Mesendoderm (in vitro differentiated cells): ENCODE data around the gene CILP.

Experiments
- DNase-seq: peaks from one replicate; pipeline ENCODE4 v3.0.0; 2013
- H2AK5ac ChIP-seq: 2 replicates; pipeline ENCODE4 v1.6.1; 2013; ENCODE audit warnings: low read length, inconsistent platforms
- H2BK120ac ChIP-seq: 2 replicates; pipeline ENCODE4 v1.6.1; 2013; ENCODE audit warnings: low read depth, mild to moderate bottlenecking, low read length, moderate library complexity, mixed read lengths
- H2BK15ac ChIP-seq: replicated peaks from 2 replicates; pipeline ENCODE4 v1.6.1; 2013; ENCODE audit warnings: low read depth, mild to moderate bottlenecking, moderate library complexity
- H2BK5ac ChIP-seq: 2 replicates; pipeline ENCODE4 v1.6.1; 2013; ENCODE audit warnings: low read length, inconsistent platforms
- H3K18ac ChIP-seq: 2 replicates; pipeline ENCODE4 v1.6.1; 2013; ENCODE audit warnings: mild to moderate bottlenecking, low read length, mixed read lengths
- H3K23ac ChIP-seq: one replicate; pipeline ENCODE4 v1.6.1; 2013; ENCODE audit warnings: low read length
- H3K27ac ChIP-seq: 2 replicates; pipeline ENCODE4 v1.5.1; 2013; ENCODE audit warnings: low read depth, mild to moderate bottlenecking, inconsistent platforms, low read length, moderate library complexity
- H3K27me3 ChIP-seq: 2 replicates; pipeline ENCODE4 v1.6.1; 2013; ENCODE audit warnings: low read length, control low read depth, mild to moderate bottlenecking, inconsistent platforms; ENCODE audit not compliant: insufficient read depth, poor library complexity
- H3K36me3 ChIP-seq: 2 replicates; pipeline ENCODE4 v1.6.1; 2013; ENCODE audit warnings: low read length, inconsistent platforms; ENCODE audit not compliant: control insufficient read depth, insufficient read depth
- H3K4ac ChIP-seq: one replicate; pipeline ENCODE4 v1.6.1; 2013; ENCODE audit warnings: low read depth, mild to moderate bottlenecking, low read length, moderate library complexity
- H3K4me1 ChIP-seq: 2 replicates; pipeline ENCODE4 v1.6.1; 2013; ENCODE audit warnings: low read depth, low read length, inconsistent platforms; ENCODE audit not compliant: control insufficient read depth
- H3K4me2 ChIP-seq: 2 replicates; pipeline ENCODE4 v1.6.1; 2013; ENCODE audit warnings: low read length
- H3K4me3 ChIP-seq: 2 replicates; pipeline ENCODE4 v1.5.1; 2013; ENCODE audit warnings: mild to moderate bottlenecking, low read length
- H3K56ac ChIP-seq: one replicate; pipeline ENCODE4 v1.6.1; 2013; ENCODE audit warnings: low read length
- H3K79me1 ChIP-seq: 2 replicates; pipeline ENCODE4 v1.6.1; 2013; ENCODE audit warnings: low read length, inconsistent platforms
- H3K79me2 ChIP-seq: 2 replicates; pipeline ENCODE4 v1.6.1; 2013; ENCODE audit warnings: mild to moderate bottlenecking, low read length; ENCODE audit not compliant: control insufficient read depth, insufficient read depth
- H3K9ac ChIP-seq: 2 replicates; pipeline ENCODE4 v1.6.1; 2013; ENCODE audit warnings: low read length, inconsistent platforms
- H4K5ac ChIP-seq: one replicate; pipeline ENCODE4 v1.6.1; 2013; ENCODE audit warnings: low read length
- H4K8ac ChIP-seq: one replicate; pipeline ENCODE4 v1.6.1; 2013; ENCODE audit warnings: low read depth, mild to moderate bottlenecking, control low read depth, low read length, moderate library complexity
- WGBS: extraction: QIAGEN DNeasy Blood & Tissue Kit; methylation state at CpG from one replicate; pipeline ENCODE4 v1.1.7; 2013; ENCODE audit warnings: low lambda C conversion rate, missing lambda C conversion rate; ENCODE audit not compliant: insufficient coverage; ENCODE audit errors: extremely low coverage; 5-methylcytosine and 5-hydroxymethylcytosine counted together

The CILP gene

GRCh38 chr15:65213241-65213640 is 2.0 kb upstream of the CILP start:
- Histone ChIP-seq H3K4me2 (no peak overlapping the region), H3K56ac (no peak overlapping the region), H2BK5ac (no peak overlapping the region), H3K79me1 (no peaks in the 10 kb centered on the region), H3K27me3 (no peaks in the 10 kb centered on the region), H3K4me1 (peaks cover 11% of the 10 kb centered on the region), H4K8ac (no peak overlapping the region), H4K5ac (no peak overlapping the region), H3K23ac (no peak overlapping the region), H3K9ac (no peak overlapping the region), H2BK120ac (no peak overlapping the region), H3K4me3 (no peak overlapping the region), H3K36me3 (no peaks in the 10 kb centered on the region), H3K18ac (no peak overlapping the region), H2AK5ac (no peak overlapping the region), H3K27ac (no peak overlapping the region), H3K4ac (no peak overlapping the region), H2BK15ac (no peak overlapping the region), H3K79me2 (no peaks in the 10 kb centered on the region)
- WGBS, result no CpG with 5 or more reads among the region's 2 CpGs
- DNase-seq, result no peak

- H3K4me1 ChIP-seq, result peaks cover 11% of the 10 kb centered on the region
- no peak overlapping the region for H4K5ac ChIP-seq
- H3K4ac ChIP-seq, result no peak overlapping the region
- H2BK5ac ChIP-seq, result no peak overlapping the region
- H3K27me3 ChIP-seq, result no peaks in the 10 kb centered on the region
- DNase-seq, result peak; percentile 82
- no peak overlapping the region for H2BK120ac ChIP-seq
- no peak overlapping the region for H4K8ac ChIP-seq
- no peak overlapping the region for H3K27ac ChIP-seq
- no peak overlapping the region for H2AK5ac ChIP-seq
- no peak overlapping the region for H3K9ac ChIP-seq
- H3K23ac ChIP-seq, result no peak overlapping the region
- H3K79me2 ChIP-seq, result no peaks in the 10 kb centered on the region
- H3K4me3 ChIP-seq, result no peak overlapping the region
- H3K56ac ChIP-seq, result no peak overlapping the region
- H2BK15ac ChIP-seq, result no peak overlapping the region
- H3K79me1 ChIP-seq, result no peaks in the 10 kb centered on the region
- no peak overlapping the region for H3K18ac ChIP-seq
- WGBS, result no CpG with 5 or more reads among the region's 5 CpGs
- no peak overlapping the region for H3K4me2 ChIP-seq
- no peaks in the 10 kb centered on the region for H3K36me3 ChIP-seq
Measured at GRCh38 chr15:65212097-65212496, 824 bp upstream of the CILP start.

GRCh38 chr15:65211482-65211982 is 259 bp upstream of the CILP start:
- H2BK5ac ChIP-seq, result peak overlapping the region; percentile 25
- H3K56ac ChIP-seq, result peak overlapping the region; percentile 57
- no peak overlapping the region for H3K4me2 ChIP-seq
- WGBS, result no CpG with 5 or more reads among the region's 6 CpGs
- H2BK15ac ChIP-seq, result no peak overlapping the region
- no peak overlapping the region for H2BK120ac ChIP-seq
- no peak overlapping the region for H3K23ac ChIP-seq
- H3K79me2 ChIP-seq, result no peaks in the 10 kb centered on the region
- H3K79me1 ChIP-seq, result no peaks in the 10 kb centered on the region
- no peak overlapping the region for H3K4me3 ChIP-seq
- H3K4me1 ChIP-seq, result peaks cover 11% of the 10 kb centered on the region
- H4K5ac ChIP-seq, result no peak overlapping the region
- no peaks in the 10 kb centered on the region for H3K27me3 ChIP-seq
- no peak overlapping the region for H4K8ac ChIP-seq
- no peaks in the 10 kb centered on the region for H3K36me3 ChIP-seq
- H3K9ac ChIP-seq, result no peak overlapping the region
- no peak overlapping the region for H2AK5ac ChIP-seq
- H3K4ac ChIP-seq, result no peak overlapping the region
- no peak overlapping the region for H3K18ac ChIP-seq
- no peak overlapping the region for H3K27ac ChIP-seq
- DNase-seq, result no peak

- no peak overlapping the region for H3K4ac ChIP-seq
- H3K36me3 ChIP-seq, result no peaks in the 10 kb centered on the region
- H3K9ac ChIP-seq, result no peak overlapping the region
- H4K8ac ChIP-seq, result no peak overlapping the region
- no peak overlapping the region for H2BK120ac ChIP-seq
- no peak overlapping the region for H2BK5ac ChIP-seq
- no CpG with 5 or more reads among the region's 17 CpGs for WGBS
- H3K4me3 ChIP-seq, result no peak overlapping the region
- H3K79me2 ChIP-seq, result no peaks in the 10 kb centered on the region
- H3K27me3 ChIP-seq, result no peaks in the 10 kb centered on the region
- no peak overlapping the region for H3K56ac ChIP-seq
- no peak overlapping the region for H3K18ac ChIP-seq
- no peak overlapping the region for H3K4me2 ChIP-seq
- no peak overlapping the region for H4K5ac ChIP-seq
- no peak overlapping the region for H3K27ac ChIP-seq
- H3K4me1 ChIP-seq, result peaks cover 11% of the 10 kb centered on the region
- no peaks in the 10 kb centered on the region for H3K79me1 ChIP-seq
- DNase-seq, result no peak
- no peak overlapping the region for H2BK15ac ChIP-seq
- no peak overlapping the region for H2AK5ac ChIP-seq
- H3K23ac ChIP-seq, result no peak overlapping the region
Measured at GRCh38 chr15:65209701-65210643, 1.3 kb downstream of the CILP start.

DNA sequence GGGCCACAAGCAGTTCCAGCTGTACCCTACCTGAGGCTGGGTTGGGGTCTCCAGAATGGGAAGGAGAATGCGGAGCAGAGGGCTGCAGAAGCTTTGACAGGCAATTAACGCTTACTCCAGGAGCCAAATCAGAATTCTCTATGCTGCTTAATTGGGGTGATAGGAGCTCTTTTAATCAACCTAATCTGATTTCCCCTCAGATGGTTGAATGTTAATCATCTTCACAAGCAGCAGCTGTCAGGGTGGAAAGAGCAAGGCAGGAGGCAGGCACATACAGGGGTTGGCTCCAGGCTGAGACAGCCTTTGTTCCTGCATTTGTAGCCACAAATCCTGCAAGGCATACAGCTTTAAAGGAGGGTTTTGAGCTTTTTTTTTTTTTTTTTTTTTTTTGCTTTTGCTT is 2.6 kb downstream of the CILP start:
- WGBS, result no CpG with 5 or more reads among the region's 2 CpGs
- H2BK15ac ChIP-seq, result no peak overlapping the region
- H3K27ac ChIP-seq, result no peak overlapping the region
- H3K36me3 ChIP-seq, result no peaks in the 10 kb centered on the region
- H3K4me1 ChIP-seq, result peaks cover 11% of the 10 kb centered on the region
- H3K4me3 ChIP-seq, result no peak overlapping the region
- peak; percentile 75 for DNase-seq
- no peak overlapping the region for H2AK5ac ChIP-seq
- no peak overlapping the region for H4K8ac ChIP-seq
- H2BK120ac ChIP-seq, result no peak overlapping the region
- no peak overlapping the region for H3K9ac ChIP-seq
- no peaks in the 10 kb centered on the region for H3K79me1 ChIP-seq
- H3K79me2 ChIP-seq, result no peaks in the 10 kb centered on the region
- H3K23ac ChIP-seq, result no peak overlapping the region
- H3K56ac ChIP-seq, result no peak overlapping the region
- no peak overlapping the region for H3K4me2 ChIP-seq
- H4K5ac ChIP-seq, result no peak overlapping the region
- H2BK5ac ChIP-seq, result no peak overlapping the region
- H3K27me3 ChIP-seq, result no peaks in the 10 kb centered on the region
- no peak overlapping the region for H3K18ac ChIP-seq
- H3K4ac ChIP-seq, result no peak overlapping the region
